Central memory CD4-positive, alpha-beta T cell (primary cell): Measurements from ENCODE around the gene ARID1B.
A peak's percentile ranks its signal among the peaks of the same experiment; 100 is the strongest.

Experiments
- DNase-seq: peaks from one replicate; pipeline ENCODE4 v3.0.0; 2022

Gene ARID1B

DNA sequence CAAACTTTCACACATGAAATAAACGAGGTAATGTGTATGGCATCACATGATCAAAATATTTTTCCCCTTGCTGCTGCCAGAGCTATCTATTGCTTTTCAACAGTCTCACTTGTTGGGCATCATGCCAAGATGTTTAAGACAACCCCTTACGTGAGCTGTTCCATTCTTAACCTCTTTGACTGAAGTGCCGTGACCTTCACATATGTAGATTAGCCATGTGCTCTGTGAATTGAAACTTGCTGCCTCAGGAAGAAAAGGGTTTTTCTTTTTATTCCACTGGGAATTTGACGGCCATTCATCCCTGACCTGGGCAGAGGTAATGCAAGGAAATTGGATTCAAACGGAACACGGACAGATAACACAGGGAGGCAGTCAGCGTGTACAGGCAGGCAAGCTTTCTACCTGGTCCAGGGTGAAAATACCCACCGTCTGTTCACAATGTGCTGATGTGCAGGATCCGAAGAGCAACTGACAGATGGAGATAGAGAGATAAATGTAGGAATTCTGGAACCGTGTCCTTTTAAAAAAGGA is 14.2 kb downstream of the ARID1B start:
- peak; percentile 48 for DNase-seq

- DNase-seq, result no peak
Observed at GRCh38 chr6:156793200-156793599, 16.0 kb downstream of the ARID1B start.

DNA sequence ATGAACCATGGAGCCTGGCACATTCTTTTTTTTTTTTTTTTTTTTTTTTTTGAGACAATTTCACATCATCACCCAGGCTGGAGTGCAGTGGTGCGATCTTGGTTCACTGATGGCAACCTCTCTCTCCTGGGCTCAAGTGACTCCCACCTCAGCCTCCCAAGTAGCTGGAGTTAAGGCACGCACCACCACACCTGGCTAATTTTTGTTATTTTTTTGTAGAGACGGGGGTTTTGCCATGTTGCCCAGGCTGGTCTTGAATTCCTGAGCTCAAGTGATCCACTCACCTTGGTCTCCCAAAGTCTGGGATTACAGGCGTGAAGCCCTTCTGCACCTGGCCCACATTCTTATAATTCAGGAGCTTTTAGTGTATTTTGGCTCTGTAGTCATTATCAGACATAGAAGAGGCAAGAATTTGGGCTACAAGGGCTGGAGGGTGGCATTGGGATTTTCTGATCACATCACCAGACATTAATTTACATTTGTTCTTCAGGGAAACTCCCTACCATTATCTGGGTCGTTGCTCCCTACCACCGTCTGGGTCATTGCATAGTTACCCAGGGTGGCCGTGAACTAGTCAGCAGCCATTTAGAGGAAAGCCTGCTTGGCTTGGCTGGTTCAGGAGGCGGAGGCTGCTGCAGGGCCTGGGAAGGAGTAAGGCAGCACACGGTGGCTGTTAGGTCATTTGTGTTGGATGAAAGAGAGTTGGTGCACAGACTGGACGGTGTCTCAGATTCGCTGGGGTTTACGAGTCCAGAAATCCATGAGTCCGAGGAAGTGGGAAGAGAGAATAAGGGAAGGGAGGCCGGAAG is 17.6 kb downstream of the ARID1B start:
- no peak for DNase-seq

DNA sequence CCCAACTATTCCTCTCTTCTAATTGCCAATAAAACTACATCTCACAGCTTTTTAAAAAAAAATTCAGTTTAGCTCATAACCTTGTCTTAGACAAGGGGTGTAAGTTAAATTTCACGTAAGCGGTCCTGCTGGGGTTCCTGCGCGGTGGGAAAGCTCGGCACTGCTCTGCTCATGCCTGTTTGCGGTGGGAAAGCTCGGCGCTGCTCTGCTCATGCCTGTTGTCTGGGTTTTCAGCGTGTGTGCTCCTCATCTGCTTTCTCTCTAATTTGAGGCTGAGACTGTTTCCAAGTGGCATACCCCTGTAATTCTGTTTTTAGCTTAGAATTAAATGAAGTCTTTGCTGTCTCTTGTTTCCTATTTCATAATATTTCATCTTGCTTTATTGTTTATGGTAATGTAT is 18.6 kb downstream of the ARID1B start:
- DNase-seq, result no peak

DNA sequence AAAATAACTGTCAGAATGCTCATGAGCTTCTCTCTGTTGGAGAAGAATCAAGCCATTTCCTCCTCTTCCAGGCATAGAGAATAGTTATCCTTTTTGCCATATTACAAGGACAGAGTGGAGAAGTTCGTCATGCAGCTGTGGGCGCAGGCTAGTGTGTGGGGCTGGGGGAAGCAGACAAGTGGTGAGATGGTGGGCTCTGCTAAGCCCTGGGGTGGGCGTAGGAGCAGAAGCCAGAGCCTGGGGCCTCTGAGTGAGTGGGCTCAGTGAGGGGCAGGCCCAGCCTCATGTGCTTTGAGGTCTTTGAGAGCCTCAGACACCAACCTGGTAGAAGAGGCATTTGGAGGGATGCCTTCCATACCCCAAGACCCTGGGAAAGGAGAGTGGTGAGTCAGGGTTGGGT is 19.4 kb downstream of the ARID1B start:
- DNase-seq, result no peak

- no peak for DNase-seq
Observed at GRCh38 chr6:156797901-156798735, 20.9 kb downstream of the ARID1B start.

DNA sequence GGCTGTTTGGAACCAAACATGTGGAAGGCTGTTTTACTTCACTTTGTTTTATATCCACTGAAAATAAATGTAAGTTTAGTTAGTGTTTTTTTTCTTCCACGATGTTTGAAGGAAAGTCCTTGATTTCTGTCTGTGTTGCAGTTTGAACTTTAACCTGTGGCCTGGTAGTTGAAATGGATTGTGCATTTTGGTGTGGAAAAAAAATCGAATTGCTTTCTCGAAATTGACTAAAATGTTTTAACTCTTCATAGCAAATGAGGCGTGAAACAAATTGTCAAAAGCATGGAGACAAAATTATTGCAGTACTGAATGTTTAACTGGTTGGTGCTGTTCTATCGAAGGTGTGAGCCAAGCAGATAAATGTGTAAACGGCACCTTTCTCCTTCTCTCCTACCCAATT is 24.5 kb downstream of the ARID1B start:
- no peak for DNase-seq

- no peak for DNase-seq
Observed at GRCh38 chr6:156803353-156803752, 26.2 kb downstream of the ARID1B start.

GRCh38 chr6:156804402-156804801 is 27.2 kb downstream of the ARID1B start:
- no peak for DNase-seq

DNA sequence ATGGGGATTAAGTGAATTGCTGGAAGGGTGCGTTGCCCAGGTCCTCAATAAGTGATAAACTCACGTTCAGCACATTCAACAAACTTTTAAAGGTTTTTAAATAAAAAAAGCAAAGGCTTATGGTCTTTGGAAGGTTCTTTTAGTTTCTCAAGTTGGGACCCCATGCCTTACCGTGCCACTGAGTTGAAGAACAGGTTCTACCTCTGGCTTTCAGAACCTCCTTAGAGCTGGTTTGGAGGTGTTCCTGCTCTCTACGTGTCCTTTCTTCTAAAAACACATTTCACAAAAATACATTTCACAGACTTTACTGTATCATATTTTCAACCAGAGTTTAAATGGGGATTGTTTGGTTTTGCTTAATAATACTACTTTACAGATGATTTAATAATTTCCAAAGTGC is 29.0 kb downstream of the ARID1B start:
- DNase-seq, result no peak

DNA sequence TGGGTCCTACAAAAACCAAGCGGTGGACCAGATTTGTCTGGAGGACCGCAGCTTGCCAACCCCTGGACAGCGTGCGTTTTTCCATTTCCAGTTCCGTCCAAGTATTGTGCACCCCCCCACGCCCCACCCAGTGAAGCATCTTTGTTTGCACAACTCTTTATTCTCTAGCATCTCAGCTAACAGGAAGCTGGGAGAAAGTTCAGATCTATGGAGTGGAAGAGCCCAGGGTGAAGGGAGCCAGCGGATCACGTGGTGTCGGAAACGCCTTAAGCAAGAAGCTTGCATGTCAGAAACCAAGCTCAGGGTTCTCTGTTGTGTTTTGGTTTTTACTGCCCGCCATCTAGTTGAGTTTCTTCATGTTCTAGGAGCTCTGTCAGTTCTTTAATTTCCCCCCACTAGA is 29.9 kb downstream of the ARID1B start:
- no peak for DNase-seq

DNA sequence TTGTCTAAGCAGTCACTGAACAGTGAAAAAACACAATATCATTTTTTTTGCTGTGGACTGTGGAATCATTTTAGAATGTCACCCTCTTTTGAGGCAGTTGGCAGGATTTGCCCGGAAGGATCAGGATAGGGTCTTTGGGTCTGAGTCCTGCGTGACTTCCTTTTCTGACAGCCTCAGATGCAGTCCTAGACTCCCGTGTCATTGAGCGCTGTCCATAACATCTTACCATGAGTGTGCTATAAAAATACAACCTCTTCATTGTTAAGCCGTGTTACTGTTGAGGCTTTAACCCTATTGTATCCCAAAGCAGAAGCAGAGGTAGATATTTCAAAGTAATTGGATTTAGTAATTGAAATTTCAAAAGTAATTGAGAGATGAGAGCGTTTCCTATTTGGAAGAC is 30.6 kb downstream of the ARID1B start:
- DNase-seq, result no peak

GRCh38 chr6:156808287-156808686 is 31.1 kb downstream of the ARID1B start:
- no peak for DNase-seq

DNA sequence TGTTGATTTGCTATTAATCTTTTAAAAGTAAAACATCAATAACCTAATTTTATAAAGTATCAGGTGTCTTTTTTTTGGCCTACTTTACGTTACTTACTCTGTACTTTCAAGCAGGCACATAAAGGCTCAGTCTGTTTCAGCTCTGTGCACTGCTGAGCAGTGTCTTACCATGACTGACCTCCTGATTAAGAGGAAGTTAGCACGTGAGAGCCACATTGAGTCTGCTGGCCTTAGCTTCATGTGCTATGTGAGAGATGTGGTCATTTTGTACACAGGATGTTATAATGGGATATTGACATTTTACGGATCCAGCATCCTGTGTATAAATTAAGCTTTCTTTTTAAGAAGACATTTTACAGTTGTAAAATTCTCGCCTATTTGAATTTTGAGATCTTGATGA is 31.9 kb downstream of the ARID1B start:
- DNase-seq, result no peak

DNA sequence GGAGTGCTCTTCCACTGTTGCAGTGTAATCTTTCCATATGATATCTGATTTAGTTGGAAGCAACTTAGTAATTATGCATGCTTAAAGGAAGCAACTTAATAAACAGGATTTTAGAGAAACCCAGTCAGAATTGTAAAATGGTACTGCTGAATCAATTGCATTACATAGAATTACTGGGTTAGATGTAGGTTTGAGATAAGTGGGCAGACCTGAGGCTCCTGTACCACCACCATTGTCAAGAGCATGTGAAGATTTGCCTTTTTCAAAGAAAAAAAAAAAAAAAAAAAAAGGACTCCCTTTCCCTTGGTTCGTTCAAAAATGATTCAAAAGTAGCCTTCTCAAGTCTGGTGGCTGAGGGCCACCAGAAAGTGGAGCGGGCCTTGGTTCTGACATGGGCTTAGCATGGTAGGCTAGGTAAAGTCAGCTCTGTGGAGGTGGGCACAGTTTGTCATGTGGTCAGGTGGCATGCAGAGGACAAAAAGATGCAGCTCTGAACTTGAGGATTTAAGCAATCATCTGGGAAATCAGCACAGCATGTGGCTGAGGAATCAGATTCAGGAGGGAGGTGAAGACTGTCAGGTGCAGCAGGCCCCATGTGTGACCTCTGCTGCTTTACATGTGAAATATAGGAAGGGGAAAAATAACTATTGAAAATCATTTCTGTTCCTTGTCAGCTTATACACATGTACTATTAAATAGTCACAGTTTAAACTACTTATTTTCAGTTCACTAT is 32.4 kb downstream of the ARID1B start:
- no peak for DNase-seq

DNA sequence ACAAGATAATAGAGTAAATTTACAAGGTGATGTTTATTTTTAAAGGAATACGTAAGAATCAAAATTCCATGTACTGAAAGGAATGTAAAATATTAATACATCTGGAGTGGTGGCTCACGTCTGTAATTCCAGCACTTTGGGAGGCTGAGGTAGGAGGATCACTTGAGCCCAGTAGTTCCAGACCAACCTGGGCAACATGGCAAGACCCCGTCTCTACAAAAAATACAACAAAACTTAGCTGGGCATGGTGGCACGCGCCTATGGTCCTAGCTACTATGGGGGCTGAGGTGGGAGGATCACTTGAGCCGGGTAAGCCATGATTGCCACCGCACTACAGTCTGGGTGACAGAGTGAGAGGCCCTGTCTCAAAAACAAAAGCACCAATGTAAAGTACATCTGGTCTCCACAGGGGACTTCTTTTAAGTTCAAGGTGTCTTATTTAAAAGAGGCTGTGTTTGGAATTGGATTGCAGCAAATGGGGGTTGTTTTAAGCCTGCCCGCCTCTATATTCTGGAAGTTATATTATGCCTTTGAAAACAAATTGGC is 36.9 kb downstream of the ARID1B start:
- DNase-seq, result no peak

DNA sequence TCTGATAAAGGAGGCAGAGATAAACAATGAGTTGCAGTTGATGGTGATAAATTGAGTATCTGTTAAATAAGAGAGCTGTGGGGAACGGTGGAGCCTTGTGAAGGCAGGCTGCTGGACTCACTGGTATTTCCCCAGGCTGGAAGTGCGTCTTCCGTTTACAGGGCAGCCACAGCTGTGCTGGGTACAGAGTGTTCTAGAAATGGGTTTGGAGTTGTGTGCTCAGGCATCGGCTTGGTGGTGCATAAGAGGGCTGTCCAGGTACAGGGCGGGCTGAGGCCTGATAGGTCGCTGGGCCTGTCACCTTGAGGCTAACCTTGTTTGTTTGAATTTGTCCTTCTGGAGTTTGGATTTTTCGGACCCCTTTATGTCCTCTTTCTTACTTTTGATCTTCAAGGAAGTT is 39.3 kb downstream of the ARID1B start:
- no peak for DNase-seq

DNA sequence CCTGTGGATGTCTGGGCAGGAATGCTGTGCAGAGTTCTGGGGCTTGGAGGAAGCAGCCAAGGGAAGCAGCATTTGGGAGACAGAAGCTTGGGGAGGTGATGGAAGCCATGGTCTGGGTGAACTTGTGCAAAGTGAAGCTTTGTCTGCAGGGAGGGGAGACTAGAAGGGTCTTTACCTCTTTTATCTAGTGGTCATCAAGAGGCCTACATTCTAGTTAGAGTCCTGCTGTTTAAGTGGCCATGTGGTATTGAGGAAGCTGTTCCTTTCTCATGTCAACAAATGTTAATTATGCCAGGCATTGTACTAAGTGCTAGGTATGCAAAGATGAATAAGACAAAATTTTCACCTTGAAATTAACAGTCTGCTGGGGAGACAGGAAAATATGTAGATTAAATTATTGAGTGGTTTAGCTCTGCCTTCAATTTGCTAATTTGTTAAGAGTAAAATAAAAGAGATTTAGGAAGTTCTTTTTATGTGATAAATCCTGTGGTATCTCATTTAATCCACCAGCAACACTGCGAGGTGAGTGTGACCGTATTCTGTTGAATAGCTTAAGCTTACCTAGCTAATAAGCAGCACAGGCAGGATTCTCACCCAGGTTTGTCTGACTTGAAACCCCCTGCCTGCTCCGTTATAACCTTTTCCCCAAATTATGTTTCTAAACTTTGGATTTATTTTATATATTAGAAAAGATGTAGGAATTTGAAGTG is 43.1 kb downstream of the ARID1B start:
- no peak for DNase-seq

- DNase-seq, result no peak
Observed at GRCh38 chr6:156821707-156822106, 44.5 kb downstream of the ARID1B start.

DNA sequence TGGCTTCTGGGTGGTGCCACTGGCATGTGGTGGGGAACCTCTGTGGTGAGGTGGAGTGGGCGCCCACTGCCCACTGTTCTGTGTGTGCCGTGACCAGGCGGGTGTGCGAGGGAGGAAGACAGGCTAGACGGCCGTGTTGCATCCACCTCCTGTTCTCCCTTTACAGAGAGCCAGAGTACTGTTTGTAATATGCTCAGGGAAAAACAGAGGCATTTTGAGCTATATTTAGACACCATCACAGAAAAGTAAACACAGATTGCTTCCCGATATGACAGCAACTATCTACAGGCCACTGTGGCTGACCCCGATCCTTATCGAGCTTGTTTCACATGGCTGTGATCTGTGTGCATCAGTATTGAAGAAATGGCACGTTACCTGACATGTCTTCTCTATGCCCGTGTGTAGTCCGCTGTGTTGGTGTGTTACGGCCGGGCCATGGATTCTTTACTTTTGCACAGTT is 45.6 kb downstream of the ARID1B start:
- DNase-seq, result no peak

DNA sequence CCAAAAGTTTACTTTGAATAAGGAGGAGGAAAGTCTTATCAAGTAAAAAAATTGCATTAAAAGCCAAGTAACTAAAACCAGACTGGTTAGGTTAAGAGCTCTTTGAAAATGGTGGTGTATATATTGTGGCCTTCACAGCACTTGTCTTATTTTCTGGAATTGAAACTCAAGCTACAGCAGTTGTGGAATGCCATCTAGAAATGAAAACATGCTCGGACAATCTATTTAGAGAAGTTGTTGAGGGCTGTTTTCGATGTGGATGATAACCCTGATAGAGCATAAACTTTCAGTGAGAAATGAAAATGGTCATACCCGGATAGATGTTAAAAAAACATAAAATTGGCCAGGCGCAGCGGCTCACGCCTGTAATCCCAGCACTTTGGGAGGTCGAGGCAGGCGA is 47.0 kb downstream of the ARID1B start:
- DNase-seq, result no peak

- DNase-seq, result no peak
Observed at GRCh38 chr6:156825475-156825874, 48.3 kb downstream of the ARID1B start.
